ENCODE data around the gene WDFY4.

Gene WDFY4

GRCh38 chr10:48769706-48770435 is 85.2 kb downstream of the WDFY4 start (continued):
- TF ChIP-seq PRDM10 (tag by site-specific recombination; IDR thresholded peaks at IDR 0.05) (no peak), ZNF529 (tag by site-specific recombination; IDR thresholded peaks at IDR 0.05; ENCODE audit: insufficient replicate concordance) (no peak), ZBTB49 (tag by site-specific recombination; IDR thresholded peaks at IDR 0.05; ENCODE audit: low read depth) (no peak), ZNF654 (tag by site-specific recombination; IDR thresholded peaks at IDR 0.05; ENCODE audit: low read depth) (no peak), SP3 (tag by site-specific recombination; IDR thresholded peaks at IDR 0.05) (no peak), ZBTB21 (tag by site-specific recombination; IDR thresholded peaks at IDR 0.05) (no peak), ZNF335 (tag by site-specific recombination; conservative IDR thresholded peaks at IDR 0.05) (no peak), SCRT1 (tag by site-specific recombination; IDR thresholded peaks at IDR 0.05; ENCODE audit: borderline replicate concordance) (no peak)

- ChIA-PET CTCF (interaction anchor here (0.5 kb wide), 1 partner anchor 205 kb away, joined by 3 read pairs; no protein-coding TSS in a partner anchor), POLR2A (no interaction called here)
- no peak for TF ChIP-seq PRDM10 (tag by site-specific recombination; IDR thresholded peaks at IDR 0.05)
- TF ChIP-seq ZNF76 (tag by site-specific recombination; IDR thresholded peaks at IDR 0.05; ENCODE audit: borderline replicate concordance, low read depth), result no peak
- TF ChIP-seq MEIS1 (CRISPR knock-in tag; IDR thresholded peaks at IDR 0.05; ENCODE audit: borderline replicate concordance), result no peak
- TF ChIP-seq RBAK (tag by site-specific recombination; IDR thresholded peaks at IDR 0.05), result no peak
- no peak for TF ChIP-seq ZNF335 (tag by site-specific recombination; conservative IDR thresholded peaks at IDR 0.05)
- 0 out of 2 replicates have a peak, but pooled peaks have one; percentile 18 for TF ChIP-seq PRDM1 (tag by site-specific recombination; IDR thresholded peaks at IDR 0.05)
- Histone ChIP-seq H3K4me1 (ENCODE audit: control insufficient read depth, insufficient read depth, low read length) (no peaks in the 10 kb centered on the region), H3K9me3 (ENCODE audit: control insufficient read depth, insufficient read depth, low read depth, low read length) (no peaks in the 10 kb centered on the region), H3K27ac (ENCODE audit: extremely low read depth, low read depth, low read length) (no peak overlapping the region), H3K4me3 (ENCODE audit: low read depth, low read length) (no peak overlapping the region), H3K36me3 (ENCODE audit: control insufficient read depth in 2 of 2, insufficient read depth in 1 of 2, low read length in 2 of 2) (no peaks in the 10 kb centered on the region)
These were observed 86.0 kb downstream of the WDFY4 start for GRCh38 chr10:48770561-48771089.

All from HEK293 (cell line).